Endothelial cell of umbilical vein (primary cell): Measurements from ENCODE around the gene WEE2. TPM values are rescaled to one million over a fixed set of nuclear protein-coding genes. Genes with fewer than 3 reads are reported as not detected.

Source experiments
- BruUV-seq: library from RNA; stranded (reverse); fragments of 400-500 nt; replicated peaks from 2 replicates; lab custom pipeline; 2021; lab: Mats Ljungman, UMichigan
- CTCF ChIA-PET: fragments of 300-600, 350-600 bp; sonication (Branson Sonifier 250); formaldehyde crosslinking; loops from one replicate; lab custom pipeline; 2021; ENCODE audit warnings: antibody characterized with exemption, inconsistent platforms; lab: Charles Lee
- POLR2A ChIA-PET: fragments of 300-600, 350-600 bp; sonication (Branson Sonifier 250); formaldehyde crosslinking; loops from one replicate; lab custom pipeline; 2021; ENCODE audit warnings: antibody characterized with exemption, inconsistent platforms; lab: Charles Lee
- DNase-seq: peaks from one replicate; pipeline ENCODE4 v3.0.0-alpha.2; 2011; ENCODE audit warnings: low read depth, low spot score
- FAIRE-seq: peaks from 2 replicates; lab custom pipeline; 2011; peaks lifted over from hg19 to GRCh38; lab: Jason Lieb, UNC
- H2AFZ ChIP-seq: 2 replicates; pipeline ENCODE4 v1.6.0; 2012; ENCODE audit warnings: low read depth, low read length, control low read depth, inconsistent platforms
- H3K27ac ChIP-seq: 2 replicates; pipeline ENCODE4 v1.5.1; 2011; ENCODE audit warnings: low read depth, mild to moderate bottlenecking, control low read depth, low read length, moderate library complexity; ENCODE audit not compliant: insufficient read depth
- H3K27me3 ChIP-seq, 2 experiments: 2 replicates each; pipeline versions ENCODE4 v1.6.0 to v1.6.1; 2011; ENCODE audit warnings: low read length in 2 of 2, mixed read lengths in 1 of 2; ENCODE audit not compliant: control insufficient read depth in 2 of 2, insufficient read depth in 2 of 2
- H3K36me3 ChIP-seq, 2 experiments: 2 replicates in 1 of 2; 3 replicates in 1 of 2; pipeline ENCODE4 v1.5.1; 2011; ENCODE audit warnings: low read length in 2 of 2, mild to moderate bottlenecking in 1 of 2, moderate library complexity in 1 of 2; ENCODE audit not compliant: control insufficient read depth in 2 of 2, insufficient read depth in 2 of 2; ENCODE audit errors: extremely low read depth in 1 of 2
- H3K4me1 ChIP-seq: 3 replicates; pipeline ENCODE4 v1.5.1; 2011; ENCODE audit warnings: mild to moderate bottlenecking, low read length; ENCODE audit not compliant: control insufficient read depth, insufficient read depth; ENCODE audit errors: extremely low read depth
- H3K4me2 ChIP-seq: 2 replicates; pipeline ENCODE4 v1.6.1; 2011; ENCODE audit warnings: low read length, control low read depth, mixed read lengths; ENCODE audit not compliant: insufficient read depth
- H3K4me3 ChIP-seq, 3 experiments: fragments of 200-600 bp in 1 of 3; sonication (generic), shearing (Covaris generic) in 1 of 3; replicated peaks in 1 of 3; 2 replicates each; pipeline ENCODE4 v1.5.1; 2011 to 2016; ENCODE audit warnings: control low read depth in 3 of 3, low read length in 3 of 3, mild to moderate bottlenecking in 2 of 3, inconsistent platforms in 1 of 3, low read depth in 1 of 3, moderate library complexity in 1 of 3; ENCODE audit not compliant: insufficient read depth in 1 of 3
- H3K79me2 ChIP-seq: 2 replicates; pipeline ENCODE4 v1.6.0; 2012; ENCODE audit warnings: low read length, inconsistent platforms; ENCODE audit not compliant: control insufficient read depth, insufficient read depth
- H3K9ac ChIP-seq: replicated peaks from 2 replicates; pipeline ENCODE3; 2011; ENCODE audit warnings: low read length, control low read depth; ENCODE audit not compliant: insufficient read depth; ENCODE audit errors: extremely low read depth
- H3K9me1 ChIP-seq: replicated peaks from 3 replicates; pipeline ENCODE4 v1.6.0; 2011; ENCODE audit warnings: mild to moderate bottlenecking, low read length; ENCODE audit not compliant: control insufficient read depth, insufficient read depth; ENCODE audit errors: extremely low read depth
- H3K9me3 ChIP-seq: replicated peaks from 2 replicates; pipeline ENCODE4 v1.5.1; 2012; ENCODE audit warnings: low read length, inconsistent platforms; ENCODE audit not compliant: control insufficient read depth, insufficient read depth
- H4K20me1 ChIP-seq: replicated peaks from 2 replicates; pipeline ENCODE3; 2011; ENCODE audit warnings: mild to moderate bottlenecking, low read length; ENCODE audit not compliant: control insufficient read depth, insufficient read depth; ENCODE audit errors: extremely low read depth
- EZH2 ChIP-seq: IDR thresholded peaks from 2 replicates; pipeline ENCODE4 v1.6.1; 2012; ENCODE audit warnings: borderline replicate concordance, low read depth, mild to moderate bottlenecking, moderate library complexity, low read length, inconsistent platforms; ENCODE audit not compliant: severe bottlenecking
- FOS ChIP-seq: IDR thresholded peaks from 2 replicates; pipeline ENCODE4 v1.6.1; 2011; ENCODE audit warnings: mild to moderate bottlenecking, low read length, moderate library complexity, borderline replicate concordance; ENCODE audit not compliant: insufficient read depth
- GATA2 ChIP-seq: IDR thresholded peaks from 2 replicates; pipeline ENCODE4 v1.7.0; 2011; ENCODE audit warnings: low read depth, mild to moderate bottlenecking, moderate library complexity, mixed read lengths, low read length; ENCODE audit not compliant: insufficient read length, insufficient read depth
- JUN ChIP-seq: IDR thresholded peaks from 2 replicates; pipeline ENCODE4 v1.6.1; 2011; ENCODE audit warnings: borderline replicate concordance, low read depth; ENCODE audit not compliant: insufficient read length, insufficient read depth
- MYC ChIP-seq: IDR thresholded peaks from one replicate; pipeline ENCODE4 v1.6.1; 2011; ENCODE audit warnings: mild to moderate bottlenecking, low read depth, low read length
- POLR2A ChIP-seq: IDR thresholded peaks from 2 replicates; pipeline ENCODE4 v1.6.1; 2012; ENCODE audit warnings: low read depth, mild to moderate bottlenecking, control low read depth, low read length
- POLR2AphosphoS5 ChIP-seq: IDR thresholded peaks from 2 replicates; pipeline ENCODE4 v1.6.1; 2012; ENCODE audit warnings: low read depth, mild to moderate bottlenecking, control low read depth, low read length, moderate library complexity; ENCODE audit not compliant: insufficient read depth
- dilution Hi-C: fragments of 300-500 bp; cut with MboI; formaldehyde crosslinking; loops from one replicate; pipeline ENCODE4 v1.15.0; 2019; ENCODE audit warnings: low sequenced_read_pairs; ENCODE audit not compliant: extremely low pct_ligation_motif_present
- intact Hi-C: fragments of 100-400 bp; cut with micrococcal nuclease; formaldehyde crosslinking; loops from one replicate; pipeline ENCODE4 v1.10.0; 2022
- polyA plus RNA-seq, 4 experiments: library from polyadenylated mRNA; depleted of rRNA in 3 of 4; stranded (reverse) in 3 of 4; unstranded in 1 of 4; fragments of >200 nt; gene quantifications; 2 replicates each; pipeline versions ENCODE4 v1.2.1 to v1.2.3, GENCODE V29; 2011 to 2012; ENCODE audit warnings: missing spikeins in 1 of 4
- total RNA-seq: library from RNA; stranded (reverse); gene quantifications from 2 replicates; pipeline ENCODE4 v1.2.3, GENCODE V29; 2021
- TF ChIP-seq, protein P1 (sequence below), 2 donors: IDR thresholded peaks; 1 replicate in 1 of 2; 2 replicates in 1 of 2; pipeline ENCODE4 v1.5.1; 2011; ENCODE audit warnings: low read length in 2 of 2, mild to moderate bottlenecking in 2 of 2, moderate library complexity in 2 of 2, control low read depth in 1 of 2, inconsistent platforms in 1 of 2, low read depth in 1 of 2; ENCODE audit not compliant: insufficient read depth in 1 of 2; ENCODE audit errors: extremely low read depth in 1 of 2
- TF ChIP-seq, protein P2 (sequence below): IDR thresholded peaks from 2 replicates; pipeline ENCODE4 v1.6.1; 2011; ENCODE audit not compliant: insufficient read depth, insufficient read length

The WEE2 gene
- total and polyA plus RNA-seq, 2 donors (not counting 3 experiments of a cell fraction or from before 2014, with no cell fraction given), result not detected

DNA sequence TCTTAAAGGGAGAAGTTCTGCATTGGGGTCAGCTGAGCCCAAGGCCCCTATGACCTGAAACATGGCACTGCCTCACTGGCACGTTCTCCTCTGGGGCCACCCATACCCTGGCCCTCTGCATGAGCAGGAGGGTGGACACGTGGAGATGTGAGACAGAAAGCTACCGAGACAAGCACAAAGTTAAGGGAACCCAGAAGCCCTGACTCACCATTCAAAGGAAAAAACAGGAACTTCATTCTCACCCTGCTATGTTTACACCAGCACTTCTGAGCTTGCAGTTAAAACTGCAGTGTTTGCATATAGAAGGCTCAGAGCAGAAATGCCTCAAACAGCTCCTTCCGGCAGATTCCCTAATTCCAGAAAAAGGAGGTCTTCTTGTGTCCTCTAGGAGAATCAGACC lies 47.9 kb upstream of the WEE2 start:
- CTCF ChIA-PET, result interaction anchor here (0.9 to 4.1 kb wide), 4 partner anchors 10 to 126 kb away, joined by 3 to 29 read pairs (median 14); partner anchors contain the start of gene SSBP1

More for the DNA sequence above, 47.9 kb upstream of the WEE2 start:
- peak; percentile 67 for FAIRE-seq
- Histone ChIP-seq H3K4me1 (peaks cover 24% of the 10 kb centered on the region), H3K27me3 (no peaks in the 10 kb centered on the region), H2AFZ (no peak overlapping the region), H3K36me3 (peaks cover 14 to 19% of the 10 kb centered on the region in 2 experiments), H3K9me3 (no peaks in the 10 kb centered on the region), H3K79me2 (no peaks in the 10 kb centered on the region), H3K9ac (no peak overlapping the region), H4K20me1 (no peaks in the 10 kb centered on the region), H3K4me3 (no peak overlapping the region), H3K9me1 (no peaks in the 10 kb centered on the region), H3K4me2 (no peak overlapping the region), H3K27ac (no peak overlapping the region)
- peak; percentile 87 for DNase-seq
- TF ChIP-seq GATA2 (no peak), POLR2A (no peak), MYC (no peak), JUN (no peak), EZH2 (no peak), FOS (no peak), POLR2AphosphoS5 (no peak)
- TF ChIP-seq, protein P1, sequence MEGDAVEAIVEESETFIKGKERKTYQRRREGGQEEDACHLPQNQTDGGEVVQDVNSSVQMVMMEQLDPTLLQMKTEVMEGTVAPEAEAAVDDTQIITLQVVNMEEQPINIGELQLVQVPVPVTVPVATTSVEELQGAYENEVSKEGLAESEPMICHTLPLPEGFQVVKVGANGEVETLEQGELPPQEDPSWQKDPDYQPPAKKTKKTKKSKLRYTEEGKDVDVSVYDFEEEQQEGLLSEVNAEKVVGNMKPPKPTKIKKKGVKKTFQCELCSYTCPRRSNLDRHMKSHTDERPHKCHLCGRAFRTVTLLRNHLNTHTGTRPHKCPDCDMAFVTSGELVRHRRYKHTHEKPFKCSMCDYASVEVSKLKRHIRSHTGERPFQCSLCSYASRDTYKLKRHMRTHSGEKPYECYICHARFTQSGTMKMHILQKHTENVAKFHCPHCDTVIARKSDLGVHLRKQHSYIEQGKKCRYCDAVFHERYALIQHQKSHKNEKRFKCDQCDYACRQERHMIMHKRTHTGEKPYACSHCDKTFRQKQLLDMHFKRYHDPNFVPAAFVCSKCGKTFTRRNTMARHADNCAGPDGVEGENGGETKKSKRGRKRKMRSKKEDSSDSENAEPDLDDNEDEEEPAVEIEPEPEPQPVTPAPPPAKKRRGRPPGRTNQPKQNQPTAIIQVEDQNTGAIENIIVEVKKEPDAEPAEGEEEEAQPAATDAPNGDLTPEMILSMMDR (IDR thresholded peaks at IDR 0.05; ENCODE audit: extremely low read depth in 1 of 2, insufficient read depth in 1 of 2, low read depth in 1 of 2, low read length in 2 of 2), result no peak
- TF ChIP-seq, protein P2, sequence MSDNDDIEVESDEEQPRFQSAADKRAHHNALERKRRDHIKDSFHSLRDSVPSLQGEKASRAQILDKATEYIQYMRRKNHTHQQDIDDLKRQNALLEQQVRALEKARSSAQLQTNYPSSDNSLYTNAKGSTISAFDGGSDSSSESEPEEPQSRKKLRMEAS, result no peak
- dilution Hi-C loops, result no loop called here
- POLR2A ChIA-PET, result no interaction called here
- BruUV-seq, result no TSS peak
- intact Hi-C loops, result no loop called here
